H54 (cell line): ENCODE results near the gene PLA2G4C.

Source experiments
- DNase-seq: peaks from one replicate; pipeline ENCODE4 v3.0.0; 2011; ENCODE audit warnings: low spot score, mixed read lengths; ENCODE audit not compliant: insufficient read length
- FAIRE-seq: peaks from 3 replicates; lab custom pipeline; 2011; peaks lifted over from hg19 to GRCh38; lab: Jason Lieb, UNC
- POLR2A ChIP-seq: IDR thresholded peaks from 2 replicates; pipeline ENCODE4 v1.6.1; 2011; ENCODE audit warnings: low read depth, mild to moderate bottlenecking, low read length

PLA2G4C gene, protein sequence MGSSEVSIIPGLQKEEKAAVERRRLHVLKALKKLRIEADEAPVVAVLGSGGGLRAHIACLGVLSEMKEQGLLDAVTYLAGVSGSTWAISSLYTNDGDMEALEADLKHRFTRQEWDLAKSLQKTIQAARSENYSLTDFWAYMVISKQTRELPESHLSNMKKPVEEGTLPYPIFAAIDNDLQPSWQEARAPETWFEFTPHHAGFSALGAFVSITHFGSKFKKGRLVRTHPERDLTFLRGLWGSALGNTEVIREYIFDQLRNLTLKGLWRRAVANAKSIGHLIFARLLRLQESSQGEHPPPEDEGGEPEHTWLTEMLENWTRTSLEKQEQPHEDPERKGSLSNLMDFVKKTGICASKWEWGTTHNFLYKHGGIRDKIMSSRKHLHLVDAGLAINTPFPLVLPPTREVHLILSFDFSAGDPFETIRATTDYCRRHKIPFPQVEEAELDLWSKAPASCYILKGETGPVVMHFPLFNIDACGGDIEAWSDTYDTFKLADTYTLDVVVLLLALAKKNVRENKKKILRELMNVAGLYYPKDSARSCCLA

DNA sequence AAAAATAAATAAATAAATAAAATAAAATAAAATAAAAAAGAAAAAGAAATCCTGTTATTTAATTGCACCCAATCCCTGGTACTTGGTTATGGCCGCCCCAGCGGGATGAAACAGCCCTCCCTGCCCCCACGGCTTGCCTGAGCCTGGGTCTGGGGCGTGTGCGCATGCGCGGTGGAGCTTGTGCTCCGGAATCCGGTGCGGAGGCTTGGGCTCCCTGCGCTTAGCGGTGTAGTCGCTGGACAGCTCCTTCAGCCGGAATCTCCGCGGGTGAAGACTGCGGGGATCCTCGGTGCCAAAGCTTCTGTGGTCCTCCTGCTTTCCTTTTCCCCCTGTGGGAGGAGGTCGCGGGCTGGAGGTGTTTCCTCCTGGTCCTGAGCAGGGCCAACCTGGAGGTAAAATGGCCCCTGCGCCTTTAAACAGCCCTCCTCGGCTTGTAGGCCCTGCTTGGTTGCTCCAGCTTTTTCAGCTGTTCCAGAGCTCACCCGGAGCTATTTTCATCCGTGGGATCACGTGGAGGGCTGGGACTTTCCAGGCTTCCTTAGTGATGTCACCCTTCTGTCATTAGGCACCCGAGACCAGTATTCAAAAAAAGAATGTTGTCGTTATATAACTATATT lies at the start of gene PLA2G4C:
Gene PLA2G4C, minus strand, starts transcription at position 468 of the 617 bp plus-strand sequence. CDS start 4,288 bp downstream, outside the sequence.
- FAIRE-seq (no peak), DNase-seq (peak; percentile 85)
- TF ChIP-seq POLR2A, result 0 out of 2 replicates have a peak, but pooled peaks have one; percentile 14

DNA sequence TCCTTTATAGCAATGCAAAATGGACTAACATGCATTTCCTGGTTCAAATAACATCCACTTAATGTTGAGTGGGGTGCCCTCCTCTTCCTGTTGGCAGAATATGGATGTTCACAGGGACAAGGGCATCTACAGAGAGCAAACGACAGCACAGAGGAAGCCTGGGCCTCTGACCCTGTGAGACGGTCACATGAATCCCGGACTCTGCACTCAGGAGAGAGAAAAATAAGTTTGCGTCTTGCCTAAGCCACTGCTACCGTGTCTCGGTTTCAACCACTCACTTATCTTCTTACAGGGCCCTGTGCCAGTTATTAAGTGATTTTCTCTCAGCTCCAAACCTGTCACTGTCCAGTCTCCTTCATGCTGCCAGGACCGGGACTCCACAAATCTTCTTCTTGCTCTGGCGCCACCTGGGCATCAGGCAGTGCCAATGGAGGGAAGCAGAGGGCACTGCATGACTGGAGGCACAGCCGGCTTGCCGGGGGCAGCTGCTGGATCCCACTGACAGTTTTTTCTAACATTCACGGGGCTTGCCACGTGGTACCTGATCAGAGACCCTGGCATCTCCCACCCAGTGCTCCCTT lies 47.7 kb upstream of the PLA2G4C start:
- TF ChIP-seq POLR2A, result no peak
- FAIRE-seq (no peak), DNase-seq (no peak)

DNA sequence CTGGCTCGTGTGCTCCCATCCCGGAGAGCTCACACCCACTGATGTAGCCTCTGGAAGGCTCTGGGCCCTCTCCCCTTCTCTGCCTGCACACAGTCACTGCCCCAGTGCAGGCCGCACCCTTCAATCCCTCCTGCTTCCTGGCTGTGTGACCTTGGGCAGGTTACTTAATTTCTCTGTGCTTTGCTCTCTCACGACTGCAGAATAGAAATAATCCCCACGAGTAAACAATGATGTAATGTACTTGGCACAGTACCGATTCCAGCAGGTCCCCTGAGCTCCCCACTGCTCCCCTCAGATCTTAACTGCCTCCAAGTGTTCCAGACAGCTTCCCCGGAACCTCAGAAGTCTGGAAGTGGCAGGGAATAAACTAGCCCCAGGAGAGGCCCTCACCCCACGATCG lies 43.4 kb upstream of the PLA2G4C start:
- FAIRE-seq (no peak), DNase-seq (no peak)
- no peak for TF ChIP-seq POLR2A

DNA sequence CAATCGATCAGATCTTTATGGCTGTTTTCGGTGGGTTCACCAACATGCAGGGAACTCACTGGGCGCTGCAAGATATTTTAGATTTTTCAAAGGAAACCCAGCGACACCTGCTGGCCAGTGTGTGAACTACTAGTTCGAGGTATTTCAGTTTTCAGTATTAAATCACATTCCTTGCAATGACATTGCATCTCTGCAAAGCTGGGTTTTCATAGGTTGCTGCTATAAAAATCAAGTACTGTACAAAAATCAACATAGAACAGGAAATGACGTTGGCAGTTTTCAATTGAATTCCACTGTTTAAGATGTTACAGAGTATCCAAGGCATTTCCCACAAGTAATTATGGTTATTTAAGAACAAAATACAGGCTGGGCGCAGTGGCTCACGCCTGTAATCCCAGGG lies 41.9 kb upstream of the PLA2G4C start:
- DNase-seq (peak; percentile 33), FAIRE-seq (peak; percentile 33)
- no peak for TF ChIP-seq POLR2A

DNA sequence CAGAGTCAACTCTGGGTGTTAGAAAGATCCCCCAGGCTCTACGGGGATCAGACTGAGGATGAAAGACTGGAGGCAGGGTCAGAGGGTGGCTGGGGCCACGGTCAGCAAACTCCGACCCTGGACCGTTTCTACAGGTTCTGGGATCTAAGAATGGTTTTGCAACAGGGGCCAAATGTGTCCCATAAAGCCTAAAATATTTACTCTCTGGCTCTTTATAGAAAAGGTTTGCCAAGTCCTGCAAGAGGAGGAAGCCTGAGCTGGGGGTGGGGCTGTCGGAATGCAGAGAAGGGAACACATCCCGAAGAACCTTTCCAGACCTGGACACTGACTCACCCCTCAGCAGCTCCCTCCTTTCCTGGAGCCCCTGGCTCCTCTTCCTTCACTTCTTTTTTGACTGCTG lies 38.8 kb upstream of the PLA2G4C start:
- TF ChIP-seq POLR2A, result no peak
- DNase-seq (no peak), FAIRE-seq (no peak)

DNA sequence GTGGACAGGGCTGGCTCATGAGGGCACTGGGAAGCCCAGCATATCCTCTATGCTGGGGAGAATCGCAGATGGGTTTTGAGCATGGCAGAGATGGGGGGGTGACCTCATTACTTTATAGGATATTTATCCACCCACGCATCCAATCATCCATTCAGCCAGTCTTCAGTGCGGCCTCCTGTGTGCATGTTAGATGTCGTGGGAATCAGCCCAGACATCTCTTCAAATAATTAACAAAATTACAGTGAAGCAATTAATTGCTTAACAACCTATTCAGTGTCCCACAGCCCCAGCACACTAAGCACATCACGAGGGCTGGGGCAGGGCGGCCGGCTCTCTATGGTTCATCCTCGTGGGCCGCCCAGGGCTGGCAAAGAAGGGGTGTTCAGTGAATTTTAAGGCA lies 38.0 kb upstream of the PLA2G4C start:
- FAIRE-seq (no peak), DNase-seq (no peak)
- TF ChIP-seq POLR2A, result no peak

DNA sequence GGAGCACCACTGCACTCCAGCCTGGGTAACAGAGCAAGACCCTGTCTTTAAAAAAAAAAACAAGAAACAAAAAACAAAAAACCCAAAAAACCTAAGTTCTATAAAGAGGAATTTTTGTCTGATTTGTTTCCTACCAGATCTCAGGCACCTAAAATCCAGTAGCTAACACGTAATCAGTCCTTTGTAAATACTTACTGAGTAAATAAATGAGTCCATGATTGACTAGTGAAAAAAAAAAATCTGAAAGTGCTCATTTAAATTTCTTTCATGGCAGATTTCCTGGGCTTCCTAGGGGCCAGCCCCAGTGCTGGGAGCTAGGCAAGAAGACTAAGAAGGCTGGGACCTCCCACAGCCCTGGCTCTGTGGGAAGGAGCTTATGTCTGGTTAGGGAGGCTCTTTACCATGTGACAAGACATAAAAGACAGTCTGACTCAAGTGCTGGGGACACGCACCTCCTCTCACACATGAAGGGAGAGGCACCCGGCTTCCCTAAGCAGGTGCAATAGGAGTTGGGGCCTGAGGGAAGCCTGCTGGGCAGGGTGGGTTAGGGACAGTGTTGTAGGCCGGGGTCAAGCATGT lies 37.1 kb upstream of the PLA2G4C start:
- TF ChIP-seq POLR2A, result no peak
- FAIRE-seq (no peak), DNase-seq (no peak)

DNA sequence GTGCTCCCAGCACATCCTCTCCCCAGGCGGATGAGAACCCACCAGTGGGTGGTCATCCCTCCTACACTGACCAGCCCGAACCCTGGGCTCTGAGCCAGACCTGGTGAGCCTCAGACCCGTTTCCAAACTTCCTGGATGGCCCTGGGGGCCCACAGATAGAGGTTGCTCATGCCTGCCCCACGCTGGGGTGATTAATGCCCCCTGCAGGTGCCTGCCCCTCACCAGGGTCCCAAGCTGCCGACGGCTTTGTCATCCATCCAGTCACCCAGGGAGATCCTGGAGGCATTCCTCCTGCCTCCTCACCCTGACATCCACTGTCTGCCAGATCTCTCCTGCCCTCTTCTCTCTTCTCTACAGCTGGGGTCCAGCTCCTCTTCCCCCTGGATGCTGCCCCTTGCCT lies 28.4 kb upstream of the PLA2G4C start:
- FAIRE-seq (no peak), DNase-seq (no peak)
- TF ChIP-seq POLR2A, result no peak

DNA sequence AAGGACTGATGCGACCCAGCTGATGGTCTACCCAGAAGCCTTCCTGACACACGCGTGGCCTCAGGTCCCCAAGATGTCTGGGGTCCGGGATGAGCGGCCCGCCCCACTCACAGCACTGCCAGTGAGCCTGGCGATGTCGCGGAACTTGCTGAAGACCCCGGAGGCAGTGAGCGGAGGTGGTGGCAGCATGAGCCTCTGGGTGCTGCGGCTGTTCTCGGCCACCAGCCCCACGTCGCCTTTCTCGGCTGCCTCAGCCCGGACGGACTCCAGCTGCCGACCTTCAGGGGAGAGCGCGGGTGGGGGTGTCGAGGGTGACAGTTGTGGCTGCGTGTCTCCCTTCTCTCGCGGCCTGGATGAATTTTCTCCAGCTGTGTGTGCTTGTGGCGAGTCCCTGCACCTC lies 26.8 kb upstream of the PLA2G4C start:
- no peak for DNase-seq
- no peak for TF ChIP-seq POLR2A
- FAIRE-seq, result no peak

DNA sequence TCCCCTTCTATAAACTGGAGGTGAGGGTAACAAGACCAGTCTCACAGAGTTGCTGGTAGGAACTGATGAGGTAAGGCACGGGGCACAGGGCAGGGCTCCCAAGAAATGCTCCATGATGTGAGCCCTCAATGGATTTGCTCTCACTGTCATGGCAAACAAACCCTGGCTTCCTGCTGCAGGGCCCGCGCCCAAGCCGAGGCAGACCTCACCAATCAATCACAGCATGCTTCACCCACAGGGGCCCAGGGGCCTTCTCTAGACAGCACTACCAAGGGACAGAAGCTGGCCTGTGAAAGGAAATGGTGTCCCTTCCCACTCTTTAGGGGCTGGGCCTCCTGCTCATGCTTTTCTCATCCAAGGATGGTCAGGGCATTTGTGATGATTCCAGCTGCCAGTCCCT lies 25.9 kb upstream of the PLA2G4C start:
- no peak for TF ChIP-seq POLR2A
- no peak for FAIRE-seq
- no peak for DNase-seq

DNA sequence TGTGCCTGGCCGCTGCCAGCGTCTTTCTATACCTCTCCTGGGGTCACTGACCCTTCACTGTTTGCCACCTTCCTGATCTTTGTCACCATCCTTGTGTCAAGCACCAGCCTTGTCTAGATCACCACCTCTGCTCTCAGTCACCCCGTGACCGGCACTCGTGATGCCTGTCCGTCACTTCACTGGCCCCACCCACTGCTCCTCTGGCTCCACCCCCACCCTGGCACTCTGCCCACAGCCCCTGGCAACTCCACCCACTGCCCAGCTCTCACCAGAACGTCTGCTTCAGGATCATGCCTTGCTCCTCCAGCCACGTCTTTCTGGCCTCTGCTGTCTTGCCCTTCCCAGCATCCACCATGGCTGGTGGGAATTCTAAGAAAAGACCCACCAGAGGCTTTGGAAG lies 24.8 kb upstream of the PLA2G4C start:
- no peak for TF ChIP-seq POLR2A
- FAIRE-seq (no peak), DNase-seq (no peak)

DNA sequence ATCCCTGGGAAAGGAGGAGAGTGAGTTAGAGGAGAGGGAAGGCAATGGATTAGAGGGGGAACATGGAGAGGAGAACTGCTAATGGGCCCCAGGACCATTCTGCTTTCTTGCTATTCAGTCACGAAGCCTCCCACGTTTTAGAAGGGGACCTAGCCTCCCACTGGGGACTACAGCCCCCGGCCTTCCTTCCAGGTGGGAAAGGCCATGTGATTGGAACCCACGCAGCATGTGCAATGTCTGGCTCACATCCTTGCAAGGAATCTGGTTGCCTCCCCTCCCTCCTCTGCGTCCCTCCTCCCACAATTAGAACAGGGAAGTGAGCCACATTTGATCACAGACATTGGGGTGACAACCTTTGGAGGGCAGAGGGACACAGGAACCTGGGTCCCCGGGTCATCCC lies 22.5 kb upstream of the PLA2G4C start:
- TF ChIP-seq POLR2A, result no peak
- FAIRE-seq (no peak), DNase-seq (no peak)

DNA sequence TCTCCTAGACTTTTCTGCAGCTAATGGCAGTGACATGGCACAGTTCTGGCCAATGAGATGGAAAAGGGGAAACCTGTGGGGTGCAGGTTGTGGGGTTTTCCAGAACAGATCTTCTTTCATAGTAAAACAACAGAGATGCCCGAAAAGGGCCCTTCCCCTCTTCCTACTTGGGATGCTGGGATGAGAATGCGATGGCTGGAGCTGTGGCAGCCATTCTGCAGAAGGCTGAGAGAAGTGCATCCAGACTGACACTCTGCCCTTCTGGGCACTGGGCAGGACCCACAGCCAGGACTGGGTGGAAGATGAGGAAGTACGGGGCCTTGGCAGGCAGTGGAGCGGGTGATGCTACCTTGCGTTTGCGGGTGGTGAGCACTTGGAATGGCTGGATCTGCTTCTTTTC lies 16.9 kb upstream of the PLA2G4C start:
- no peak for DNase-seq
- TF ChIP-seq POLR2A, result no peak
- FAIRE-seq, result no peak
